ENCODE data around the gene CSTPP1. TPM values are rescaled to one million over a fixed set of nuclear protein-coding genes. Genes with fewer than 3 reads are reported as not detected.

The CSTPP1 gene
- total RNA-seq, 1 donor from 2014 or later: 58.5 TPM

- Mint-ChIP-seq H3K27ac (ENCODE audit: unreplicated experiment) (peak overlapping the region; percentile 74), H3K36me3 (ENCODE audit: low read depth) (no peaks in the 10 kb centered on the region), H3K27me3 (ENCODE audit: low read depth) (peaks cover 6% of the 10 kb centered on the region), H3K4me3 (peak overlapping the region; percentile 85), H3K9me3 (no peaks in the 10 kb centered on the region), H3K4me1 (peaks cover 56% of the 10 kb centered on the region)
- no peak for TF ChIP-seq CTCF (conservative IDR thresholded peaks at IDR 0.05)
- DNase-seq (ENCODE audit: low read depth, low spot score): peak; percentile 36
Observed at GRCh38 chr11:46912526-46913150, 23.9 kb upstream of the CSTPP1 start.

- peaks cover 6% of the 10 kb centered on the region for H3K27me3 Mint-ChIP-seq (ENCODE audit: low read depth)
- H3K27ac Mint-ChIP-seq (ENCODE audit: unreplicated experiment): no peak overlapping the region
- peaks cover 56% of the 10 kb centered on the region for H3K4me1 Mint-ChIP-seq
- H3K36me3 Mint-ChIP-seq (ENCODE audit: low read depth): no peaks in the 10 kb centered on the region
- peak overlapping the region; percentile 85 for H3K4me3 Mint-ChIP-seq
- no peak for DNase-seq (ENCODE audit: low read depth, low spot score)
- no peaks in the 10 kb centered on the region for H3K9me3 Mint-ChIP-seq
- TF ChIP-seq CTCF (conservative IDR thresholded peaks at IDR 0.05): no peak
Observed at GRCh38 chr11:46913484-46913883, 23.1 kb upstream of the CSTPP1 start.

- Mint-ChIP-seq H3K27me3 (ENCODE audit: low read depth) (peaks cover 6% of the 10 kb centered on the region), H3K27ac (ENCODE audit: unreplicated experiment) (no peak overlapping the region)
Observed at GRCh38 chr11:46914363-46914762, 22.2 kb upstream of the CSTPP1 start.

GRCh38 chr11:46914910-46915309 is 21.7 kb upstream of the CSTPP1 start:
- no peaks in the 10 kb centered on the region for H3K9me3 Mint-ChIP-seq
- H3K4me3 Mint-ChIP-seq: peak overlapping the region; percentile 85
- H3K4me1 Mint-ChIP-seq: peaks cover 58% of the 10 kb centered on the region
- no peaks in the 10 kb centered on the region for H3K36me3 Mint-ChIP-seq (ENCODE audit: low read depth)
- DNase-seq (ENCODE audit: low read depth, low spot score): no peak
- H3K27me3 Mint-ChIP-seq (ENCODE audit: low read depth): peaks cover 6% of the 10 kb centered on the region
- no peak for TF ChIP-seq CTCF (conservative IDR thresholded peaks at IDR 0.05)
- H3K27ac Mint-ChIP-seq (ENCODE audit: unreplicated experiment): peak overlapping the region; percentile 8

More at GRCh38 chr11:46914363-46914762, 22.2 kb upstream of the CSTPP1 start:
- no peak for DNase-seq (ENCODE audit: low read depth, low spot score)
- peak overlapping the region; percentile 85 for H3K4me3 Mint-ChIP-seq
- no peaks in the 10 kb centered on the region for H3K36me3 Mint-ChIP-seq (ENCODE audit: low read depth)
- no peak for TF ChIP-seq CTCF (conservative IDR thresholded peaks at IDR 0.05)
- no peaks in the 10 kb centered on the region for H3K9me3 Mint-ChIP-seq
- H3K4me1 Mint-ChIP-seq: peaks cover 57% of the 10 kb centered on the region

GRCh38 chr11:46916286-46917108 is 20.1 kb upstream of the CSTPP1 start:
- TF ChIP-seq CTCF (conservative IDR thresholded peaks at IDR 0.05): peak; percentile 50
- H3K4me1 Mint-ChIP-seq: peaks cover 59% of the 10 kb centered on the region
- peak; percentile 53 for DNase-seq (ENCODE audit: low read depth, low spot score)
- no peak overlapping the region for H3K27ac Mint-ChIP-seq (ENCODE audit: unreplicated experiment)
- H3K27me3 Mint-ChIP-seq (ENCODE audit: low read depth): peaks cover 6% of the 10 kb centered on the region
- H3K9me3 Mint-ChIP-seq: no peaks in the 10 kb centered on the region
- H3K4me3 Mint-ChIP-seq: peak overlapping the region; percentile 97
- H3K36me3 Mint-ChIP-seq (ENCODE audit: low read depth): no peaks in the 10 kb centered on the region

Measured in neural crest cell (in vitro differentiated cells).